Spinal cord (tissue), 10 donors: Measurements from ENCODE around the gene RASA4B. TPM values are rescaled to one million over a fixed set of nuclear protein-coding genes. Genes with fewer than 3 reads are reported as not detected.

Source experiments
- DNase-seq, 6 donors: peaks; one replicate each; pipeline versions ENCODE4 v3.0.0 to v3.0.0-alpha.2; 2013 to 2015; ENCODE audit warnings: low spot score in 6 of 6, low read depth in 4 of 6
- H3K27ac ChIP-seq: one replicate; pipeline ENCODE4 v1.5.1; 2013; ENCODE audit warnings: low read depth, low read length, control low read depth
- H3K27me3 ChIP-seq: one replicate; pipeline ENCODE4 v1.6.1; 2013; ENCODE audit warnings: low read length; ENCODE audit not compliant: control insufficient read depth, insufficient read depth
- H3K36me3 ChIP-seq: one replicate; pipeline ENCODE4 v1.6.1; 2013; ENCODE audit warnings: low read length; ENCODE audit not compliant: control insufficient read depth, insufficient read depth
- H3K4me1 ChIP-seq: one replicate; pipeline ENCODE4 v1.6.1; 2013; ENCODE audit warnings: low read length; ENCODE audit not compliant: control insufficient read depth, insufficient read depth
- H3K4me3 ChIP-seq: one replicate; pipeline ENCODE4 v1.5.1; 2013; ENCODE audit warnings: low read depth, low read length, control low read depth
- H3K9me3 ChIP-seq: one replicate; pipeline ENCODE4 v1.6.1; 2013; ENCODE audit warnings: low read length; ENCODE audit not compliant: control insufficient read depth, insufficient read depth
- WGBS: methylation state at CpG from one replicate; pipeline ENCODE4 v1.1.5; 2013; ENCODE audit warnings: missing lambda C conversion rate; ENCODE audit not compliant: insufficient coverage; 5-methylcytosine and 5-hydroxymethylcytosine counted together
- polyA plus RNA-seq, 2 donors: library from polyadenylated mRNA; unstranded; fragments of 120-200 nt; gene quantifications; one replicate each; pipeline ENCODE4 v1.2.1, GENCODE V29; 2013; ENCODE audit not compliant: insufficient read length in 2 of 2
- total RNA-seq, 2 donors: library from RNA; depleted of rRNA in 1 of 2; stranded (reverse); fragments of 120-200 nt in 1 of 2; fragments of >200 nt in 1 of 2; gene quantifications; one replicate each; pipeline versions ENCODE4 v1.2.3 to v1.2.4, GENCODE V29; 2013 to 2014
- donor health status: healthy.

RASA4B gene
- total and polyA plus RNA-seq, 4 donors: 11.1 to 65.3 (median 23.3) TPM

DNA sequence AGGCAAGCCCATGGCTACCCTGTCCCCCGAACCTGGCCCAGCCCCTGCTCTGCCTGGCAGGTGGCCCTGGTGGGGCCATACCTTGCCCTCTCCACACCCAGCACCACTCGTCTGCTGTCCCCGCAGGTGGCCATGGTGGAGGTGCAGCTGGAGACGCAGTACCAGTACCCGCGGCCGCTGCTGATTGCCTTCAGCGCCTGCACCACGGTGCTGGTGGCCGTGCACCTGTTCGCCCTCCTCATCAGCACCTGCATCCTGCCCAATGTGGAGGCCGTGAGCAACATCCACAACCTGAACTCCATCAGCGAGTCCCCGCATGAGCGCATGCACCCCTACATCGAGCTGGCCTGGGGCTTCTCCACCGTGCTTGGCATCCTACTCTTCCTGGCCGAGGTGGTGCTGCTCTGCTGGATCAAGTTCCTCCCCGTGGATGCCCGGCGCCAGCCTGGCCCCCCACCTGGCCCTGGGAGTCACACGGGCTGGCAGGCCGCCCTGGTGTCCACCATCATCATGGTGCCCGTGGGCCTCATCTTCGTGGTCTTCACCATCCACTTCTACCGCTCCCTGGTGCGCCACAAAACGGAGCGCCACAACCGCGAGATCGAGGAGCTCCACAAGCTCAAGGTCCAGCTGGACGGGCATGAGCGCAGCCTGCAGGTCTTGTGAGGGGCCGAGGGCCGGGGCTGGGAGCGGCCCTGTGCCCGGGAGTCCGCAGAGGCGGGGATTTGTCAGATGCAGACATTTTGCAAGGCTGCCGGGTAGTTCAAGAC is 71.0 kb downstream of the RASA4B start:
- Histone ChIP-seq H3K27ac (no peak overlapping the region), H3K9me3 (no peaks in the 10 kb centered on the region), H3K27me3 (no peaks in the 10 kb centered on the region), H3K36me3 (peaks cover 78% of the 10 kb centered on the region), H3K4me1 (peaks cover 4% of the 10 kb centered on the region), H3K4me3 (no peak overlapping the region)
- 94% methylated on average over 39 of the region's 41 CpGs for WGBS
- no peak for DNase-seq

DNA sequence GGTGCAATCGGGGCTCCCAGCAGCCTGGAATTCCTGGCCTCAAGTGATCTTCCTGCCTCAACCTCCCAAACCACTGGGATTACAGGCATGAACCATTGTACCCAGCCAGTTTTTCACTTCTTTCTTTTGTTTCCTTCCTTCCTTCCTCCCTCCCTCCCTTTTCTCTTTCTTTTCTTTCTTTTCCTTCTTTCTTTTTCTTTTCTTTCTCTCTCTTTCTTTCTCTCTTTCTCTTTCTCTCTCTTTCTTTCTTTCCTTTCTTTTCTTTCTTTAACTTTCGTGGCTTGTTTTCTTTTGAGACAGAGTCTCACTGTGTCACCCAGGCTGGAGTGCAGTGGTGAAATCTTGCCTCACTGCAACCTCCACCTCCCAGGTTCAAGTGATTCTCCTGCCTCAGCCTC is 71.9 kb downstream of the RASA4B start:
- no peak for DNase-seq
- H3K9me3 ChIP-seq: no peaks in the 10 kb centered on the region
- WGBS: 100% methylated on average over 1 of the region's 2 CpGs

DNA sequence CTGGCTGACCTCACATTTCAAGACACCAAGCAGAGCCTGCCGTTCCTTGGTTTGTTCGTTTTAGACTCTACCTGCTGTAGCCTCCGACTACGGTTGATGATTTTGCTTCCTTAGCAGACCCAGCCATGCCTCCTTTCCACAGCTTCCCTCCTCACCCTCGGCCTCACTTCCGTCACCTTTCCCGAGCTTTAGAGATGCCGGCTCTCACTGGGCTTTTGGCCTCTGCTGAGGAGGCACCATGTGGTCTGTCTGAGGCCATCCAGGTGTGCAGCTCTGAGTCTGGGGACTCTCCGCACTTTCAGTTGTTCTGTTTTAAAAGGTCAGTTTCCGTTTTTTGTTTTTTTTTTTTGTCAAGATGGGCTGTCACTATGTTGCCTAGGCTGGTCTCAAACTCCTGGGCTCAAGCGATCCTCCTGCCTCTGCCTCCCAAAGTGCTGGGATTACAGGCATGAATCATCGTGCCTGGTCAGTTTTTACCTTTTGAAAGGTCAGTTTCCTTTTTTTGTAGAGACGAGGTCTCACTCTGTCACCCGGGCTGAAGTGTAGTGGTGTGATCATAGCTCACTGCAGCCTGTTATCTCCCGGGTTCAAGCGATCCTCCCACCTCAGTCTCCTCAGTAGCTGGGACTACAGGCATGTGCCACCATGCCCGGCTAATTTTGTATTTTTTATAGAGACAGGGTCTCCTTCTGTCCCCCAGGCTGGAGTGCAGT is 72.5 kb downstream of the RASA4B start:
- Histone ChIP-seq H3K36me3 (peaks cover 77% of the 10 kb centered on the region), H3K9me3 (no peaks in the 10 kb centered on the region), H3K4me1 (peaks cover 4% of the 10 kb centered on the region), H3K27ac (no peak overlapping the region), H3K27me3 (no peaks in the 10 kb centered on the region), H3K4me3 (no peak overlapping the region)
- DNase-seq: no peak
- 96% methylated on average over 15 of the region's 17 CpGs for WGBS

More for the DNA sequence above, 71.9 kb downstream of the RASA4B start:
- H3K4me3 ChIP-seq: no peak overlapping the region
- peaks cover 78% of the 10 kb centered on the region for H3K36me3 ChIP-seq
- no peaks in the 10 kb centered on the region for H3K4me1 ChIP-seq
- no peaks in the 10 kb centered on the region for H3K27me3 ChIP-seq
- no peak overlapping the region for H3K27ac ChIP-seq

DNA sequence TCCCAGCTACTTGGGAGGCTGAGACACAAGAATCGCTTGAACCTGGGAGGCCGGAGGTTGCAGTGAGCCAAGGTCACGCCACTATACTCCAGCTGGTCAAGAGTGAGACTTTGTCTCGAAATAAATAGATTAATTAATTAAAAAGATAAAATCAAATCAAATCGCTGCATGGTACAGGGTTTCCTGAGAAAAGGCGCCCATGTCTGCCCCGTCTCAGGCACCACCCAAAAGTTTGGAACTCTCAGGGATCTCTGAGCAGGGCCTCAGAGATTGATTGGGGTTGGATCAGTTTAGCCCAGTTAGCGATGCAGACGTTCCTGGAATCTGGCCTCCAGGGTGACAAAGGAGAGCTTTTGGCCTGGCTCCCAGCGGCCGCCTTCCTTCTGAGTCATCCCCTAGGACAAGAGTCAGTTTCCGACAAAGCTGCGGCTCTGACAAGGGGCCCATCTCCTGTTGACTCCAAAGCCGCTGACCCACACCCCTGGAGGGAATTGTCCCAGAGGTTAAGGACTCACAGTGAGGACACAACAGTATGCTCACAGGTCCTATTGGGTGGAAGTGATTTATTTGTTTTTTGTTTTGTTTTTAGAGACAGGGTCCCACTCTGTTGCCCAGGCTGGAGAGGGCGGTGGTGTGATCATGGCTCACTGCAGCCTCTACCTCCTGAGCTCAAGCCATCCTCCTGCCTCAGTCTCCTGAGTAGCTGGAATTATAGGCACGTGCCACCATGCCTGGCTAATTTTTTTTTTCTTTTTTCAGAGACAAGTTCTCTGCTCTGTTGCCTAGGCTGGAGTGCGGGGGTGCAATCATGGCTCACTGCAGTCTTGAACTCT is 77.4 kb downstream of the RASA4B start:
- Histone ChIP-seq H3K9me3 (no peaks in the 10 kb centered on the region), H3K4me1 (peaks cover 20% of the 10 kb centered on the region), H3K27ac (no peak overlapping the region), H3K4me3 (no peak overlapping the region), H3K27me3 (no peaks in the 10 kb centered on the region), H3K36me3 (peaks cover 75% of the 10 kb centered on the region)
- DNase-seq: peak in 2 of 6 donors; percentile 37 to 54
- WGBS: 60% methylated on average over 12 of the region's 17 CpGs

DNA sequence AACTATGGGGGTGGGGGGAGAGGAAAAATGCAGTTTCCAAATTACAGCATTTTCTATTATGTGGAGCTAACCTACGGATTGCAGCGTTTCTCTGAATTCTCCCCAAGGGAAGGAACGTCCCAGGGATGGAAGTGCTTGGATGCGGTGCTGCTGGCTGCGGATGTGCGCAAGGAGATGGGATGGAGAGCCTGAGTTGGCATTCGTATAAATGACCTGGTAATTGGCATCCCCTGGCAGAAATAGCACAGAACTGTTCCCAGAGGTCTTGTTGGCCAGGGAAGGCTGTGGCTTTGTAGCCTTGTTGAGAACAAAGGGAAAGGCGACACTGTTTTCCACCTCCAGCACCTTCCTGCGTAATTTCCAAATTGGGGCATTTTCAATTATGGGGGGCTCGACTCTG is 81.5 kb downstream of the RASA4B start:
- Histone ChIP-seq H3K27me3 (no peaks in the 10 kb centered on the region), H3K4me3 (no peak overlapping the region), H3K27ac (no peak overlapping the region), H3K36me3 (peaks cover 42% of the 10 kb centered on the region), H3K9me3 (no peaks in the 10 kb centered on the region), H3K4me1 (peaks cover 52% of the 10 kb centered on the region)
- 78% methylated on average over 9 of the region's 10 CpGs for WGBS
- DNase-seq: peak in 1 of 6 donors; percentile 60

DNA sequence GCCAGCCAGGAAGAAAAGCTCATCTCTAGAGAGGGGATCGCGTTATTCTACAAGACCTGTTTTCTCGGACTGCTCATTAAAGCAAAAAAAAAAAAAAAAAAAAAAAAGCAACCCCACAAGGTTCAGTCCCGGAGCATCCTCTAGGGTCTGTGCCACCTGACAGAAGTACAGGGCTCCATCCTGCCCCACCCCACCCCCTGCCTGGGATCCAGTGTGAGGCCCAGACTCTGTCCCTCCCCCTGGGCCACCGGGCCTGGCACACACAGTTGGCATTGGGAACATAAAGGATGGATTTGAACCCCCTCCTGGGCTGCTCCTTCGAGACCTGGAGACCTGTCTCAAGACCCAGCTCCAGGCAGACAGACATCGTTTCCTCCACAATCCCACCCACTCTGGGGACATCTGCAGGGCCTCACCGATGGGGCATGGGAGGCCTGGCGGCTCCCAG is 83.5 kb downstream of the RASA4B start:
- no peak for DNase-seq
- Histone ChIP-seq H3K9me3 (no peaks in the 10 kb centered on the region), H3K4me3 (peak overlapping the region; percentile 78), H3K27ac (peak overlapping the region; percentile 47), H3K27me3 (no peaks in the 10 kb centered on the region), H3K36me3 (peaks cover 38% of the 10 kb centered on the region), H3K4me1 (peaks cover 43% of the 10 kb centered on the region)
- 48% methylated on average over 4 of the region's 9 CpGs for WGBS

DNA sequence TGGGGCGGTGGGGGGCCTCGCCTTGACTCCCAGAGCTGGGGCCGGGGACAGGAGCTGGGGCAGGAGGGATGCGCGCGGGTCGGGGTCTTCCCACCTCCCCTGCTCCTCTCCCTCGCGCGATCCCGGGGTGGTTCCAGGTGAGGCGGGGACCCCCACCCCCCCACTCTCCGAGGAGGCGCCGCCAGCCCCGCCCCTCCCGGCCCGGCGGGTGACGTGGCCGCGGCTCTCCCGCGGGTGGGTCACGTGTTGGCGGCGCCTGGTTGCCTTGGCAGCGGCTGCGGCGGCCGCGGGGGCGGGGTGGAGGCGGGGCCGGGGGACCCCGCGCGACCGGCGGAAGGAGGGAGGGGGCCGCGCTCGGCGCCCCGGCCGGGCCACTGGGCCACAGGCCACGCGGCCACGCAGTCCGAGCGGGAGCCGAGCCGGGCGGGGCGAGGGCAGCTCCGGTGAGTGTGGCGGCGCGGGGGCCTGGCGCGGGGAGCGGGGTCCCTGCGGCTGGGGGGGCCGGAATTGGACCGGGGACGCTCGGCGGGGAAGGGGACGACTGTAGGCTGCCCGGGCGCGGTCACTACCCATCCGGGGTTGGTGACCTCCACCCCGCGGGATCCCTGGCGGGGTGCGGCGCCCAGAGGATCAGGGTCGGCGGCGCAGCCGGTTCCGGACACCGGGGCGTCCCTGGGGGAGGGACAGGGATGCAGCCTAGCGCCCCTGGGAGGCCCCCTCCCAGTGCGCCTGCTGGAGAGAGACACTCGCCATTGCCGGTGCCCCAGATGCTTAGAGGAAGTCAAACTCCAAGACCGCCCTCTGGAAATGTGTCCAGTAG is 84.1 kb downstream of the RASA4B start, which contains the start of gene ORAI2:
Gene ORAI2, plus strand, starts transcription at position 357 of the 820 bp plus-strand sequence. CDS start 5,382 bp downstream, outside the sequence.
- H3K4me1 ChIP-seq: peaks cover 43% of the 10 kb centered on the region
- H3K27ac ChIP-seq: peak within 1 kb of the TSS; percentile 47
- H3K36me3 ChIP-seq: peaks cover 33% of the 10 kb centered on the region
- H3K4me3 ChIP-seq: peak within 1 kb of the TSS; percentile 78
- under 1% methylated on average over 79 of the region's 90 CpGs for WGBS
- H3K9me3 ChIP-seq: no peaks in the 10 kb centered on the region
- no peaks in the 10 kb centered on the region for H3K27me3 ChIP-seq
- DNase-seq: peak in 5 of 6 donors; percentile 61 to 94 (median 75)
